Neutrophil (primary cell): ENCODE measurements around the gene MRNIP.
"Not testable (repeated sequence)": the region's sequence is repeated elsewhere in the genome, so short reads cannot be mapped to it uniquely, and the experiment has no call there.

Experiments used
- H3K27ac ChIP-seq: fragments of 200-600 bp; sonication (generic); 2 replicates; pipeline ENCODE4 v1.5.1; 2016; ENCODE audit warnings: mild to moderate bottlenecking, moderate library complexity
- H3K27me3 ChIP-seq: fragments of 200-600 bp; sonication (generic); 2 replicates; pipeline ENCODE4 v1.6.0; 2016; ENCODE audit warnings: mild to moderate bottlenecking
- H3K36me3 ChIP-seq: fragments of 200-600 bp; sonication (generic); 2 replicates; pipeline ENCODE4 v1.5.1; 2017
- H3K4me1 ChIP-seq, 2 experiments: fragments of 200-600 bp in 1 of 2; sonication (generic) in 1 of 2; 1 replicate in 1 of 2; 2 replicates in 1 of 2; pipeline versions ENCODE4 v1.5.1 to v1.6.1; 2013 to 2016; ENCODE audit warnings: low read depth in 1 of 2, low read length in 1 of 2, mild to moderate bottlenecking in 1 of 2, moderate library complexity in 1 of 2; ENCODE audit not compliant: control insufficient read depth in 1 of 2, insufficient read depth in 1 of 2
- H3K4me3 ChIP-seq, 2 experiments: fragments of 200-600 bp in 1 of 2; sonication (generic) in 1 of 2; 1 replicate in 1 of 2; 2 replicates in 1 of 2; pipeline ENCODE4 v1.5.1; 2013 to 2016; ENCODE audit warnings: low read depth in 1 of 2, low read length in 1 of 2, mild to moderate bottlenecking in 1 of 2, moderate library complexity in 1 of 2
- H3K9me3 ChIP-seq: fragments of 200-600 bp; sonication (generic); 2 replicates; pipeline ENCODE4 v1.5.1; 2016
- TF ChIP-seq, protein P1 (sequence below): fragments of 200-600 bp; sonication (generic); IDR thresholded peaks from 2 replicates; pipeline ENCODE4 v1.5.1; 2016; ENCODE audit warnings: antibody characterized with exemption

Gene MRNIP

DNA sequence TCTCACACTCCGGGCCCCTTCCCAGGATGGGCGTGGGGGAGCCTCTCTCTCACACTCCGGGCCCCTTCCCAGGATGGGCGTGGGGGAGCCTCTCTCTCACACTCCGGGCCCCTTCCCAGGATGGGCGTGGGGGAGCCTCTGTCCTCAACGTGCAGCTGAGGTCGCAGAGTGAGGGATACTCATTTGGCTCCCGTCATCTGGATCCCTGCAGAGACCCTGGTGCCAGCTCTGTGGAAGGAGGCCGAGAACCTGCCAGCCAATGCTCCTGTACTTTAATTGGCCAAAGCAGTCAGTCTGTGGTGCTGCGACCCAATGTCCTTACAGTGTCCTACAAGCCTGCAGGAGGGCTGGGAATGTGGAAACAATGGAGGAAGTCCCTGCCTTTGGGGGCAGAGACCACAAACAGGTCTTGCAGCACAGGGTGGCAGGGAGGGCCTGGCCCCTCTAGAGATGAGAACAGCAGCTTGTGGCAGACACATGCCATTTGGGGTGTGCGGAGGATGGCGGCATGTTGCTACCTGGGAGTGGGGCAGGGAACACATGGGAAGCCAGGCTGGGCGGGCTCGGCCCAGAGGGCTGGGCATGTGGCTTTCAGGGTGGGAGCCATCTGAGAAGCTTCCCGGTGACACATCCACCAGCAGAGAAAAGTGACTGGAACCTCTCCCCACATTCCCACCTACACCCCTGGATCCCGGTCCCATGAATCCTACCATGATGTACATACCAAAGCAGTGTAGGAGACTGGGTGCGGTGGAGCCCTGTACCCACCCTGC lies 13.6 kb upstream of the MRNIP start:
- H3K27ac ChIP-seq = no peak overlapping the region
- no peak overlapping the region for H3K4me3 ChIP-seq
- H3K36me3 ChIP-seq = peaks cover 89% of the 10 kb centered on the region
- TF ChIP-seq, protein P1, sequence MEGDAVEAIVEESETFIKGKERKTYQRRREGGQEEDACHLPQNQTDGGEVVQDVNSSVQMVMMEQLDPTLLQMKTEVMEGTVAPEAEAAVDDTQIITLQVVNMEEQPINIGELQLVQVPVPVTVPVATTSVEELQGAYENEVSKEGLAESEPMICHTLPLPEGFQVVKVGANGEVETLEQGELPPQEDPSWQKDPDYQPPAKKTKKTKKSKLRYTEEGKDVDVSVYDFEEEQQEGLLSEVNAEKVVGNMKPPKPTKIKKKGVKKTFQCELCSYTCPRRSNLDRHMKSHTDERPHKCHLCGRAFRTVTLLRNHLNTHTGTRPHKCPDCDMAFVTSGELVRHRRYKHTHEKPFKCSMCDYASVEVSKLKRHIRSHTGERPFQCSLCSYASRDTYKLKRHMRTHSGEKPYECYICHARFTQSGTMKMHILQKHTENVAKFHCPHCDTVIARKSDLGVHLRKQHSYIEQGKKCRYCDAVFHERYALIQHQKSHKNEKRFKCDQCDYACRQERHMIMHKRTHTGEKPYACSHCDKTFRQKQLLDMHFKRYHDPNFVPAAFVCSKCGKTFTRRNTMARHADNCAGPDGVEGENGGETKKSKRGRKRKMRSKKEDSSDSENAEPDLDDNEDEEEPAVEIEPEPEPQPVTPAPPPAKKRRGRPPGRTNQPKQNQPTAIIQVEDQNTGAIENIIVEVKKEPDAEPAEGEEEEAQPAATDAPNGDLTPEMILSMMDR = no peak
- H3K4me1 ChIP-seq = no peaks in the 10 kb centered on the region
- no peaks in the 10 kb centered on the region for H3K27me3 ChIP-seq
- H3K9me3 ChIP-seq = no peaks in the 10 kb centered on the region

DNA sequence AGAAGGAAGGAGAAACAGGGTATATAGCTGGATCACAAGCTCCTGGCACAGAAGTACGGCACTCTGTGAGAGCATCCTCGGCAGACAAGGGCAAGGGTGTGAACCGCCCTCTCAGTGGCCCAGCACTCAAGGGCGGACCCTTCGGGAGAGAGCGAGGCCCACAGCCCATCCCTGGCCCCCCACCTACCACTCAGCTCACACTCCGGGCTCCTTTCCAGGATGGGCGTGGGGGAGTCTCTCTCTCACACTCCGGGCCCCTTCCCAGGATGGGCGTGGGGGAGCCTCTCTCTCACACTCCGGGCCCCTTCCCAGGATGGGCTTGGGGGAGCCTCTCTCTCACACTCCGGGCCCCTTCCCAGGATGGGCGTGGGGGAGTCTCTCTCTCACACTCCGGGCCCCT lies 12.9 kb upstream of the MRNIP start:
- peaks cover 96% of the 10 kb centered on the region for H3K36me3 ChIP-seq
- H3K27me3 ChIP-seq, H3K4me1 ChIP-seq, H3K4me3 ChIP-seq, H3K27ac ChIP-seq, H3K9me3 ChIP-seq: not testable (repeated sequence)

DNA sequence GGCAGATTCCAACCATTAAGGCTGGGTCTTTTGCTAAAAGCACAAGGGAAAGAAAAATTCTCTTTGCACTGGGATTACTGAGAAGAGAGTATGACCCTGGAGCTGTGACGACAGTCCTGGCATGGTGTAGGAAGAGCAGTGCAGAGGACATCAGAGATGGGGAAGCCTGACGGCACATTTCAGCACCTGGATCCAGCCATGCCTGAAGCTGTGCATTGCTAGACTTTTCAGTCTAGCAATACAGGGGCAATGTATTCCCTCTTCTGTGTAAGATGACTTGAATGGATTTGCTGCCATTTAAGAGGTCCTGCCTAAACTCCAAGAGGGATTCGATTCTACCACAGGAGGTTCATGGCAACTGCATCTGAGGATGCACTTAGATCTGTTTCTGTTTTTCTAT lies 12.3 kb upstream of the MRNIP start:
- Histone ChIP-seq H3K4me1 (no peaks in the 10 kb centered on the region), H3K9me3 (no peaks in the 10 kb centered on the region), H3K4me3 (no peak overlapping the region), H3K36me3 (peaks cover 96% of the 10 kb centered on the region), H3K27ac (no peak overlapping the region), H3K27me3 (no peaks in the 10 kb centered on the region)
- TF ChIP-seq, protein P1 = no peak

DNA sequence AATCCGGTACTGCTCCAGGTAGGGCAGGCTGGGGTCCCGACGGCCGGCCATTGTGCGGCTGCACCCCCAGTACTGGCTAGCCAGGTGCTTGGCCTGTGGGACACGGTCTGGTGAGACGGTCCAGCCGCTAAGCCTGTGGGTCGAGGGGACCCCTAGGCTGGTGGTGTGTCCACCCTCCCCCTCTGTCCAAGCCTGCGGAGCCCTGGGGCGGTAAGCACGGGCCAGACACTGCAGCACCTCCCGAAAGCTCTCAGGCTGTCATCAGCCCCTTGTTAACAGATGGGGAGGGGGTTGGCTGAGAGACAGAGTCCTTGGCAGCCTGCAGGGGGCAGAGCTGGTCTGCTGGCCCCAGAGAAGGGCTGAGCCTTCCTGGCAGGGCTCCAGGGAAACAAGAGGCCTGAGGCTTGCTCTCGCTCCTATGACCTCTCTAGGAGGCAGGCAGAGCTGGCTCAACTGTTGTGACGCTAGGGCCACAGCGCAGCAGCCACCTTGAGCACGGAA lies 11.8 kb upstream of the MRNIP start:
- TF ChIP-seq, protein P1 = no peak
- Histone ChIP-seq H3K4me3 (no peak overlapping the region), H3K4me1 (no peaks in the 10 kb centered on the region), H3K27me3 (no peaks in the 10 kb centered on the region), H3K36me3 (peaks cover 94% of the 10 kb centered on the region), H3K9me3 (no peaks in the 10 kb centered on the region), H3K27ac (no peak overlapping the region)

DNA sequence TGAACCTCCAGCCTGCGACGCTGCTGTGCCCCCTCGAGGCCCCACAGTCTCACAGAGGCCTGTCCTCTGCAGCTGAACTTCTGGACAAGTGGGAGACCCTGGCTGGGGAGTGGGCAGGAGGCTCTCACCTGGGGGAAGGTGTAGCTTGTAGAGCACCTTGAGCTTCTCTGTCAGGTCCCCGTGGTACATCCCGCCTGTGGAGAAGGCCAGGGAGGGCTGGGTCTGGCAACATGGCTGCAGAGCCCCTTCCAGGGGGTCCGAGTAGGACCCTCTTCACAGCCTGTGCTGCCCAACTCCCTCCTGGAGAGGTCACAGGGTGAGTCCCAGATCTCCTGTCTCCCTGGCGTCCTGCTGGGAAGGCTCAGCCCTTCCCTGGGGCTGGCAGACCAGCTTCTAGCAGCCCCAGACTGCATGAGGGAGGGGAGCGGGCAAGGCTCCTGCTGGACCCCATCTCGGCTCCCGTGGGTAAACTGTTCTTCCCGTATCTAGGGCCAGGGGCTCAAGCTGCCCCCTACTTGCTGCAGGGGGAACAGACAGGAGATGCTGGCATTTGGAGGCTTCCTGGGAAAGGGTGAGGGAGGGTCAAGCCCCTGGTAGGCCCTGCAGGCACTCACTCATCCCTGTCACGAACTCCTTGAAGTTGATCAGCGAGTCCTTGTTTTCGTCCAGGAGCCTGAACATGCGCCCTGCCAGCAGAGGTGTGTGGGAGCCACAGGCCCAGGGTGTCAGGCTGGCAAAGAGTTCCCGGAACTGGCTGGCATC lies 11.2 kb upstream of the MRNIP start:
- Histone ChIP-seq H3K4me3 (no peak overlapping the region), H3K9me3 (no peaks in the 10 kb centered on the region), H3K4me1 (no peaks in the 10 kb centered on the region), H3K27me3 (no peaks in the 10 kb centered on the region), H3K36me3 (peaks cover 94% of the 10 kb centered on the region), H3K27ac (no peak overlapping the region)
- TF ChIP-seq, protein P1 = no peak

DNA sequence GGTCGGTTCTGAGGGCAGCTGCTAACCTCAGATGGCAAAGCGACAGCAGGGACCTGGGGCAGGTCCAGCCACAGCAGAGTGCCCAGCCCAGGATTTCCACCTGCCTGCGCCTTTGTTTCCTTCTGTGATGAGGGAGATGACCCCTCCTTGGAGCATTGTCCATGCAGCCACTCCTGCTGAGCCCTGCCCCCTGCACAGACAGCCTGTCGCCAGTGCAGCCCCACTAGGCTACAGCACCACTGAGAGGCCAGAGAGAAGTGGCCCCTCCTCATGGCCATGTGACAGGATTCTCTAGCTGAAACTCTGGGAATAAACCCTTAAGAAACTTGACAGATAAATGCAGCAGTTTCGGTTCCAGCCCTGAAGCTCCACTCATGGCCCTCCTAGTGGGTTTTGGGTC lies 10.5 kb upstream of the MRNIP start:
- Histone ChIP-seq H3K27ac (no peak overlapping the region), H3K27me3 (no peaks in the 10 kb centered on the region), H3K4me3 (no peak overlapping the region), H3K4me1 (no peaks in the 10 kb centered on the region), H3K36me3 (peaks cover 94% of the 10 kb centered on the region), H3K9me3 (no peaks in the 10 kb centered on the region)
- TF ChIP-seq, protein P1 = no peak
